Stimulated activated CD4-positive, alpha-beta T cell treated with anti-CD3 and anti-CD28 coated beads, Interleukin-15, amount 100 ng/mL, for 48 hours (primary cell): Measurements from ENCODE around the gene MAK.
"Not testable (repeated sequence)": the region's sequence is repeated elsewhere in the genome, so short reads cannot be mapped to it uniquely, and the experiment has no call there.

Source experiments
- DNase-seq, 2 donors: peaks; one replicate each; pipeline ENCODE4 v3.0.0-alpha.2; 2020; ENCODE audit warnings: low read depth in 2 of 2

MAK gene

GRCh38 chr6:10778230-10778629, 60.1 kb downstream of the MAK start:
- DNase-seq = no peak

- no peak for DNase-seq
Observed at GRCh38 chr6:10771371-10771894, 66.9 kb downstream of the MAK start.

- DNase-seq = no peak
Observed at GRCh38 chr6:10769419-10769818, 68.9 kb downstream of the MAK start.

GRCh38 chr6:10763006-10763405, 75.3 kb downstream of the MAK start:
- no peak for DNase-seq

DNA sequence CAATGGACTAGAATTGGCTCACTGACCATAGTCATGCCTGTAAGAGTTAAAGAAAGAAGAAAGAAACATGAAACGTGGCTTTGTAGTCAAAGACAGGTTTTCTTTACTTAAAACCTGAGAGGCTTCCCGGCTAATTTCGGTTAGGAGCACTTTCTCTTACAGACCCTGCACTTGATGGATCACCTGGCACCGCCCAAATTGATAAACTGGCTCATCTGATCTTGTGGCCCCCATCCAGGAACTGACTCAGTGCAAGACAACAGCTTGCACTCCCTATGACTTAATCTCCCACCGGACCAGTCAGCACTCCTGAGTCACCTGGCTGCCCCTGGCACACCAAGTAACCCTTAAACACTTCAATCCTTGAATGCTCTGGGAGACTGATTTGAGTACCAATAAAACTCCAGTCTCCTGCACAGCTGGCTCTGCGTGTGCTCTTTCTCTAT, 78.4 kb downstream of the MAK start:
- no peak for DNase-seq

GRCh38 chr6:10759312-10759839, 79.0 kb downstream of the MAK start:
- no peak for DNase-seq

DNA sequence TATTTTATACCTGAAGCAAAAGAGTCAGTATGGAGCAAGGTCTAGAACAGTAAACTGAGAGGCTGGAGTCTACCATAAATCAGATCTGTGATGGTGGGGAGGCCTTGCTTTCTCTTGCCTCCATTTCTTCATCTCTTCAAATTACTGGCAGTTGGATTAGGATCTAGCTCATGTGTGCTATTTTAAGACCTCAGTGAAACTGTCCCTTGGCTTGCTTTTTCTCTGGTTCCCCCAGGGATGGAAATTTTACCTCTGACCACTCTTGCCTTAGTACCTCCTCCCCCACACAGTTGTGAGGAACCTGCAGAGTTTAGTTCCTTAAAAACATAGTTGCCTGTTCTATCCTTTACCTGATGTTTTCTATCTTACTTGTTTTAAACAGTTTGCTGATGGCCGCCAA, 82.3 kb downstream of the MAK start:
- DNase-seq = no peak

GRCh38 chr6:10751757-10752156, 86.6 kb downstream of the MAK start:
- not testable (repeated sequence) for DNase-seq

DNA sequence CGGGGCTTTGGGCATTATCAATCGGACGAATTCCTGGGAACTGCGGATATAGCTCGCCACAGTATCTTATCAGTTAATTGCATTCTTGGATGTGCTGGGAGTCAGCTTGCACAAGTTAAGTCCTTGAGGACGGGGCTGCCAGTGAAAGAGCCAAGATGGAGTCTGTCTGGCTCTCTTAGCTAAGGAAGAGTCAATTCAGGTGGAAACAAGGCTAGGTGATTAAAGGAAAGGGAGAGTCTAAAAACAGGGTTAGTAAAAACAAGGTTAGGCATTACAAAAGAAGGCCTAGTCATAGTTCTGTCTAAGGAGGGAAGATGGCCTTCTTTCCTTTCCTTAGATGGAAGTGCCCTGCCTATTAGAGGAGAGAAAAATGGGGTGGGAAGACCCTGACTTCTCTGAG, 87.8 kb downstream of the MAK start:
- DNase-seq = not testable (repeated sequence)

DNA sequence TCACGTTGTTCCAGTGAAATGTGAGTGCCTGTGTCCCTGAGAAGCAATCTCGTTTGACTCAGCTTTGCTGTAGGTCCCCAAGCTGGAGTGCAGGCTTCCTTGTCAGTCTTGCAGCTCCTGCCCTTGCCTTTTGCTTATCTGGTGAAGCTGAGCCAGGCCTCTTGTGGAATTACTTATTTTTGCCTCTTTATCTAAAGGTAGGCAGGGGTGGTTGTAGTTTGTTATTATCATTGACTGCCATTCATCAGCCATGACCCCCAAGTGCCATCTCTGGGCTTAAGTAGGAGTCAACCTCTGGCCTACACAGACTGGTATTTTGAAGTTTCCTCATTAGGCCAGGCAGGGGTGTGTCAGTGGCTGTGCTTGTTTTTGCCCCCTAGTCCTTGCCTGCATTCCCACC, 88.6 kb downstream of the MAK start:
- DNase-seq = no peak

DNA sequence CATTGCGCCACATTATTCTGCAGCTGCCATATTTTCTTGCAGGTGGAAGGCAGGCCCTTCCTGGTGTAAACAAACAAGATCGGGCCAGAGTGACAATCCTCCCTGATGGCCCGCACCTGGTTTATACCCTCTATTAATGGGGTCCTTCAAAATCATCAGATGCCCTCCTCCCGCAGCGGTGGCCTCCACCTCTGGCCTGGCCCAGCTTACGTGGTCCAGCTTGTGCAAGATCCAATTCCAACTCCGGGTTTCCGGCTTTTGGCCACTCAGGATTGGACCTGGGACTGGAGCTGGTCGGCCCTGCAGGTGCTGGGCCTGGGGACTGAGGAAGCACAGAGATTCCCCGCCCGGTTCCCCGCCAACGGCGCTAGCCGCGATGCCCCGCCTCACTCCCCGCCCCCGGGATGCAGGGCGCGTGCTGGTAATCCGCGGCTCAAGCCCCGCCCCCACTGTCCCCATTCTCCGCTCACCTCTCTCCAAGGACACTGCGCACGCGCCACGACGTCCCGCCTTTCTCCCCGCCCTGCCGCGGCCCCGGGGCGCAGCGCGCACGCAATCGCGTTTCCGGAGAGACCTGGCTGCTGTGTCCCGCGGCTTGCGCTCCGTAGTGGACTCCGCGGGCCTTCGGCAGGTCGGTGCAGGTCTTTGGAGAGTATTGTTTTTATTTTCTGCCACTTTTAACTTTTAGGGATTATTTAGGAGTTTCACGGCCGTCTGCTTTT, 90.9 kb downstream of the MAK start, which contains the start of gene TMEM14B:
TSS of gene TMEM14B (plus strand) at position 555 of the 722 bp plus-strand sequence. CDS start 1,441 bp downstream, outside the sequence.
- peak; percentile 98 to 100 for DNase-seq

DNA sequence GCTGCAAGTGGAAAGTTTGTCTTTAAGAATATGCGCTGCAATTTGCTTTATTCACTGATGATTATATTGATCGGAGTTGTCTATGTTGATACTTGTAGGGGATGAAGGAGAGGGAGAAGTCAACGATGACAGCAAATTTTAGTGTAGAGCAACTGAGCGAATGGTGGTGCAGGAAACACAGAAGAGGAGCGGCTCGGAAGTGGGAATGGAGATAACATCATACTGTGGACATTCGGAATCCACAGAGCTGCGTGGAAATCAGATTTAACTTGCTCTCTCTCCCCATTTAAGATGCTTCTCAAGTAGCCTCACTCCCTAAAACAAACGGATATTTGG, 91.5 kb downstream of the MAK start:
- no peak for DNase-seq

DNA sequence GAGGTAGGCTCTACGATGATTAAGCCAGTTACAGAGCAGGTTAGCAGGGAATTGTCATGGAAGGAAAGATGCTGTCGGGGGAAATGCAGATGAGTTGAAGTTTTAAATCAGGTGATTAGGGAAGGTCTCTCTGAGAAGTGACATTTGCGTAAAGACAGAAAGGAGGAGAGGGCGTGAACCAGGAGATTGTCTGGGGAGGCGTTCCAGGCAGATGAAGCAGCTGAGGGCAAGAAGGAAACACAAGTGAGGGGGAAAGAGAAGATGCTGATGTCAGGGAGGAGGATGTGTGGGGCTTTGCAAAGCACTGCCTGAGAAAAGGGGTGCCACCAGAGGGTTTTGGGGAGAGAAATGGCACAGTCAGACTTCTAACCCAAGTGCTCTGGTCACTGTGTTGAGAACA, 93.2 kb downstream of the MAK start:
- DNase-seq = no peak

DNA sequence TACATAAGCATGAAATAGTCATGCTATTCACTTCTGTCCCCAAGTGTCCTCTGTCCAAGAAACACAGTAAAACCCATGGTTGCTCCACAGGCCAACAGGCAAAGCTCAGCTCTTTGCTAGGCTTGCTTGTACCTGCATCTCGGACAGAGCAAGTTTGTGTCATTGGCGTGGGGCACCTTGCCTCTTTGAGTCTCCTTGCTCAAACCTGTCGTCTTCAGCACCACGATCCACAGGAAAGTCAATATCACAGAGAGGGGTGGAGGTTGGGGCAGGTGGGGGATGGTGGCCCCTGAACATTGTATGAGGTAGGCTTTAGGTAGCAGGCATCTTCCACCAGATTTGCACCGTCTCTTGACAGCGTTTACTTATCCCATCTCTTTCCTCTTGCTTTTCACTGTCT, 94.8 kb downstream of the MAK start:
- no peak for DNase-seq

- no peak for DNase-seq
Observed at GRCh38 chr6:10742251-10742650, 96.1 kb downstream of the MAK start.

- DNase-seq = not testable (repeated sequence)
Observed at GRCh38 chr6:10741643-10742042, 96.7 kb downstream of the MAK start.

DNA sequence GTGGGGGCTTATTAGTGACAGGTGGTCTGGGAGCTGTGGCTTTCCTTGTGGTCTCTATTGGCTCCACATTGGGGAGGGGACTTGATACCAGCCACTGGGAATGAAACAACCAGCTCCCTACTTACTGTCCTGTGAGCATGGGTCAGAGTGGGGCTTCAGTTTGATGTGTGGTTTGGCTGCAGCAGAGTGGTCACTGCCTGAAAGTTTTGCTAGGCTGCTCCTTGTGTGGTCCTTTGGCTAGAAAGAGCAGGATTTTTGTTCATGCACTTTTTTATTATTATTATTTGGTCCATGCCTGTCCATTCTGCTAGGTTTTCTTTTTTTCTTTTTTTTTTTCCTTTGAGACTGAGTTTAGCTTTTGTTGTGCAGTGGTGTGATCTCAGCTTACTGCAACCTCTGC, 98.3 kb downstream of the MAK start:
- no peak for DNase-seq

GRCh38 chr6:10736731-10737130, 101.6 kb downstream of the MAK start:
- DNase-seq = no peak

GRCh38 chr6:10733863-10734262, 104.5 kb downstream of the MAK start:
- DNase-seq = no peak

GRCh38 chr6:10733151-10733715, 105.1 kb downstream of the MAK start:
- no peak for DNase-seq

- no peak for DNase-seq
Observed at GRCh38 chr6:10730254-10730653, 108.1 kb downstream of the MAK start.

- DNase-seq = no peak
Observed at GRCh38 chr6:10725716-10726115, 112.6 kb downstream of the MAK start.

GRCh38 chr6:10725044-10725443, 113.3 kb downstream of the MAK start:
- no peak for DNase-seq
